HG02623 (cell line): ENCODE measurements around the gene PPARD.

Experiments used
- ATAC-seq: cut with Tn5 transposase; IDR thresholded peaks from one replicate; pipeline ENCODE4 v1.9.1; 2021; ENCODE audit warnings: moderate library complexity; ENCODE audit not compliant: unreplicated experiment

PPARD gene

DNA sequence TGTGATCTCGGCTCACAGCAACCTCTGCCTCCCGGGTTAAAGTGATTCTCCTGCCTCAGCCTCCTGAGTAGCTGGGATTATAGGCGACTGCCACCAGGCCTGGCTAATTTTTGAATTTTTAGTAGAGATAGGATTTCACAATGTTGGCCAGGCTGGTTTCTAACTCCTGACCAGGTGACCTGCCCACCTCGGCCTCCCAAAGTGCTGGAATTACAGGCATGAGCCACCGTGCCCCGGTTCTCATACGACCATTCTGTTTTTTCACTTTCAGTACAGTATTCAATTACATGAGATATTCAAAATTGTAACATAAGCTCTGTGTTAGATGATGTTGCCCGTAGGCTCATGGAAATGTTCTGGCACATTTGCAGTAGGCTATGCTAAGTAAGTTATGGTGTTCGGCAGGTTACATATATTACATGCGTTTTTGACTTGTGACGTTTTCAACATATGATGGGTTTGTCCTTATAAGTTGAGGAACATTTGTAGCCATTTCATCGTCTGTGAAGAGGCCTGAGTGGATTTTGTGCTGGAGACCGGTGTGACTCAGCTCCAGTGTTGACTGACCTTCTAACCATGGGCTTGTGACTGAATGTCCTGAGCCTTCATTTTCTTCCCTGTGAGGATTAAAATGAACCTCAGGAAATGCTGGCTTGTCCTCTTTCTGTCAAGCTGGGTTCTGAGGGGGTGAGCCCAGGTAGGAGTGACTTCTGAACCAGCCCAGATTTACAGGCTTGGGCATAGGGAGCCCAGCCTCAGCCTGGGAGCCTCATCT is 12.2 kb downstream of the PPARD start:
- no peak for ATAC-seq

DNA sequence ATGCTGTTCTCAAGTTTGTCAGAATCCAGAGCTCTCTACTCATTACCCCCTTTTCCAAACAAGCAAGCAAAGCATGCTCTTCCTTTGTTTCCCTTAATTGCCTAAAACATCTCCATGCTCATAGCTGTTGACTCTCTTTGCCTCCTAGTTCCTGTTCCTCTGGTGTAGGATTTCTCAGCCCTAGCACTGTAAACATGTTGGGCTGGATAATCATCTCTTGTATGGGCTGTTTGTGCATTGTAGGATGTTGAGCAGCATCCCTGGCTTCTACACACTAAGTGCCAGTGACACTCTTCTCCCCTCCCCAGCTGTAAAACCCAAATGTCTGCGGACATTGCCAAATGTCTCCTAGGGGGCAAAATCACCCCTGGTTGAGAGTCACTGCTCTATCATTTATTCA is 14.0 kb downstream of the PPARD start:
- no peak for ATAC-seq

DNA sequence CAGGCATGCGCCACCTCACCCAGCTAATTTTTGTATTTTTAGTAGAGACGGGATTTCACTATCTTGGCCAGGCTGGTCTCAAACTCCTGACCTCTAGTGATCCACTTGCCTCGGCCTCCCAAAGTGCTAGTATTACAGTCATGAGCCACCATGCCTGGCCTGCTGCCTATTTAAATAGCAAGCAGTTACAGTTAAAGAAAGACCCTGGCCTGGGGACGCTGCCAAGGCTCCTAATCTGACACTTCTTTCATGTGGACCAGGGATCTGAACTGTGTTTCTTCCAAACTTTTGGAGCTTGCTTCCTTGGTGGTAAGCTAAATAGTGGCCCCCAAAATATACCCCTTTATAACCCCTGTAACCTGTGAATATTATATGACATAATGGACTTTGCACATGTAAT is 15.3 kb downstream of the PPARD start:
- no peak for ATAC-seq

DNA sequence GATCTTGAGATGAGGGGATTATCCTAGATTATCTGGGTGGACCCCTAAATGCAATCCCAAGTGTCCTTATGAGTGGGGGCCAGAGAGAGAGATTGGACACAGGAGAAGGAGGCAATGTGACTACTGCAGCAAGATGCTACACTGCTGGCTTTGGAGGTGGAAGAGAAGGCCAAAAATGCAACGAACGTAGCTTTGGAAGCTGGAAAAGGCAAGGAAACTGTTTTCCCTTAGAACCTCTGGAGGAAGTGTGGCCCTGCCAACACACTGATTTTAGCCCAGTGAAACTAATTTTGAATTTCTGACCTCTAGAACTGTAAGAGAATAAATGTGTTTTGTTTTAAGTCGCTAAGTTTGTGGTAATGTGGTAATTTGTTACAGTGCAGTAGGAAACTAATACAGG is 15.7 kb downstream of the PPARD start:
- ATAC-seq = no peak

DNA sequence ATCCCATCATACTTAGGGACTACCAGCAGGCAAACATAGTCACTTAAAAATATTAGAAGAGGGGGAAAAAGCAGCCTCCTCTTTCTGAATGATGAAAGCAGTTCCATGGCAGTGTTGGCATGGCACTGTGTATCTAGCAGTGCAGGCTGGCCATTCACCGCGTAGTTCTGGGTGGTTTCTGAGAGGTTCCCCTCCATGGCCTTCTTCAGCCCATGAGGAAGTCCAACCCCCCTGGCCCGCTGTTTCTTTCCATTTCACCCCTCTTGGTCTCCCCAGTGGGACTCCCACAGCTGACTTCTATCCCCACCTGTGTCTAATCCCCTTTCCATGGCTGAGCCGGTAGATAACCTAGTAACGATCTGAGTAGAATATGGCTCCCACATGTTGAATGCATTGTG is 17.0 kb downstream of the PPARD start:
- no peak for ATAC-seq

DNA sequence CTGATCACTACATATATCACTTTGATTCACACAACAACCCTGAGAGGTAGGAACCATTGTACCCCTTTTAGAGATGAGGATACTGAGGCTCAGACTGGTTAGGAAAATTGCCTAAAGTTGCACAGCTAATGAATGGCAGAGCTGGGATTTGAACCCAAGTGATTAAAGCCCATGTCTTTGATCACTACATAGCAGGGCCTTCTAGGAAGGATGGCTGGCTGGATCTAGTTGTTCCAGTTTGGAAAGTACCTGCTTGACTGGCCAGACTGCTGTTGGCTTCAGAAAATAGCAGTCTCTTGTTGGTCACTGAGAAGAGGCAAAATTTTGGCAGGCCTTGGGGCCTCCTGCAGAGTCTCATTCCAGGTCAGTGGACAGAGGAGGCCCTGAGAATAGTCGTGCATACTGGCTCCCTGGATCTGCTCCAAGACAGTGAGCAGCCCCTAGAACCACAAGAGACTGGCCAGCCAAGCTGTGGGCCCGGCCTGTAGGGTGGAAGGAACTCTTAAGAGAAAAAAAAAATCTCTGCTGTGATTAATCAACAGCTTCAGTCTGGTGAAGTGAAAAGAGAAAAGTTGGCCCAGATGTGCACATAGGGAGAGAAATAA is 17.5 kb downstream of the PPARD start:
- ATAC-seq = no peak

DNA sequence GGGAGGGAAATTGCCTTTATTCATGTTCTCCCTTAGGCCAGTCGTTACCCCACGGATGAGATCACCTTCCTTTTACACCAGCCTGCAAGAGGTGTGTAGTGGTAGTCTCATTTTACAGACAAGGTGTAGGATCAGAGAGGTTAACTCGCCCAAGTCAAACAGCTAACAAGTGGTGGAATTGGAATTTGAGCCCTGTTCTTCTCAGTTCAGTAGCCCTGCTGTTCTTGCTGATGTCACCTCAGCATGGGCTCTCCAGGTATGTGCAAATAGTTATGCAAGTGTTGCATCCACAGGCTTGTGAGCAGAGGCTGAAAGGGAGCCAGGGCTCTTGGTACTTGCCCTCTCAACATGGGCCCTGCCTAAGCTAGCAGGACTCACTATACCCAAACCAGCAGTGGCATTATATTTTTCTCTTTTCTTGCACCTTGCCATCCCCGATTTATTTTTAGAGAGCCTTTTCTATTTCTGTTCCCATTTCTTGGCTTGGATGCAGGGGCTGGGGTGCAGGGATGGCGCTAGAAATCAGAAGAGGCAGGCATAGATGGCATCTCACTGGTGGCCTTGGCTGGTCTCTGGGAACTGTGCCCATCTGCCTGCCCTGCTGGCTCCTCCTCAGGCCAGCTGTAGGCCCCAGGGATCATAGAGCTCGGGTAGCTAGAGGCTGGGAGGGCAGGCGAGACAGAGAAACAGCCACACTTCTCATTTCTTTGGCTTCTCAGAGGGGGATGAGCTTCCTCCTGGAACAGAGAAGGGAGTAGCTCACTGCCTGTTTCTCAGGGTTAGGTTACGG is 18.2 kb downstream of the PPARD start:
- no peak for ATAC-seq

DNA sequence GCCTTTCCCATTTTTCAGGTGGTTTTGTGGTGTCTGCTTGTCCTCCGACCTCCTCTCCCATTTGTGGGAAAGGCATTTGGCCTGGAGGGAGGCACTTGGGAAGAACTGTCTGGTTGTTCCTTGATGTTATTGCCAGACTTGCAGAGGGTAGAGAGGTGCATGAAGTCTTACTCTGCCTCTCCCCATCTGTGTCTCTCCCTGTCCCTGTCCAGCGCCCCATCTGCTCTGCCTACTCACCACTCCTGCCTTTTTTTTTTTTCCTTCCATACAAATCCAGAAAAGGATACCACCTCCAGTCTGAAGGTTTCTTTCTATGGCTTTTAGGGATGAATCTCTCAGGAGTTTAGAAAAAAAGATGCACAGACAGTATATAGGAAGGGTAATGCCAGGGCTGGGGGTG is 19.8 kb downstream of the PPARD start:
- ATAC-seq = no peak

DNA sequence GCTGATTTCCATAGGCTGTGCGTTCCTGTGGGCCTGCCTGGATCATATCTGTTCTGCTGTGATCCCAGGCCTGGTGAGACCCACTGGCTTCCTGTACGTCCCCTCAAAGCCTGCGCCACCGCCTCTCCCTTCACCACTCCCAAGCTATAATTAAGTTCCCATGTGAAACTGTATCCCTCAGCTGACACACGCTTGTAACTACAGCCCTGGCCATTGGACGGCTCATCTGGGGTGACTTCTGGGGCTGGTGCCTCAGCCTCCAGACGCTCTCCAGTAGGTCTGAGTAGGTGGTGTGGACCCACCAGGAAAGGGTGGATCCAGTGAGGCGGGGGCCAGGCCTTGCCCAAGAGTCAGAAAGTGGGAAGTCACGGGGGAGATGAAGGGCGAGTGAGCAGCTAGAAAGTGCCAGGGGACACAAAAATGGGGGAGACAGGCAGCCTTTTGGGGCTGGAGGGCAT is 21.0 kb downstream of the PPARD start:
- ATAC-seq = no peak

DNA sequence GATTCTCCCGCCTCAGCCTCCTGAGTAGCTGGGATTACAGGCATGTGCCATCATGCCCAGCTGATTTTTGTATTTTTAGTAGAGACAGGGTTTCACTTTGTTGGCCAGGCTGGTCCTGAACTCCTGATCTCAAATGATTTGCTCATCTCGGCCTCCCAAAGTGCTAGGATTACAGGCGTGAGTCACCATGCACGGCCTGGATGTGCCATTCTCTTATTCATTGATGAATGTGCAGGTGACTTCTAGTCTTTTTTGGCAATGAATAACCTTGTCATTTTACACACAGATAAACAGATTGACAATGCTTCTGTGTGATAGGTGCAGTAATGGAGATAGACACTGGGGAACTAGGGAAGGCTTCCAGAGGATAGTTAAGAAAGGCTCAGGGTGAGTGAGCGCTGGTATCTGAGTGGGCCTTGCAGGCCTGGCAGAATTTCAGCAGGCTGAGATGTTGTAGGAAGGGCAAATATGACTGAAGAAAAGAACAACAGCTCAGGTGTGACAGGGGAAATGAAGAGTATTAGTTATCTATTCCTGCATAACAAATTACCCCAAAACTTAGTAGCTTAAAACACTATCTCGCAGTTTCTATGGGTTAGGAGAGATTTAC is 23.3 kb downstream of the PPARD start:
- ATAC-seq = no peak

DNA sequence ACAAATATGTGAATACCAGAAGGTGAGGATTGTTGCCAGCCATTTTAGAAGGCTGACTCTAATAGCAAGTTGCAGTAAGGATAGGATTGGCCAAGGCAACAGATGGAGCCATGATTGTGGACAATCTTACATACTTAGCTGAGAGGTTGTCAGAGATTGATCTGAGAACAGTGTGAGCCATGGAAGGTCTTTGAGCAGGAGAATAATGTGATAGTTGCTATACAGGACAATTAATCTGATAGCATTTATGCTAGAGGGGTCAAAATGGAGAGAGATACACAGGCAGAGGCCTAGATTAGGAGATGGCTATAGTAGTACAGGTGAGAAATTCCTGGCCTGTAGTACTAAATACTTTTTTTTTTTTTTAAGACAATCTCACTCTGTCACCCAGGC is 23.8 kb downstream of the PPARD start:
- no peak for ATAC-seq

DNA sequence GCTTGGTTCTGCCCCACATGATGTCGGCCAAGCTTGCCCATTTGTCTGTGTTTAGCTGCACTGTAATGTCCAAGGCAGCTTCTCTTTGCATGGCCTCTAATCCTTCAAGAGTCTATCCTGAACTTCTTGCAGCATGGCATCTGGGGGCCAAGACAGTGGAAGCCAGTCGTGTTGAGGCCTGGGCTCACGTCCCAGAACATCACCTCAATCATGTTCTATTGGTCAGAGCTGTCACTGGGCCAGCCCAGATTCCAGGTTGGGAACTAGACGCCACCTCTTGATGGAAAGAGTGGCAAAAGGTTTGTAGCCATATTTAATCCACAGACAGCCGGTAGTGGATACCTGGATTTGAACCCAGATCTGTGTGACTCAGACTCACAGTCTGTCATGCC is 25.3 kb downstream of the PPARD start:
- no peak for ATAC-seq

DNA sequence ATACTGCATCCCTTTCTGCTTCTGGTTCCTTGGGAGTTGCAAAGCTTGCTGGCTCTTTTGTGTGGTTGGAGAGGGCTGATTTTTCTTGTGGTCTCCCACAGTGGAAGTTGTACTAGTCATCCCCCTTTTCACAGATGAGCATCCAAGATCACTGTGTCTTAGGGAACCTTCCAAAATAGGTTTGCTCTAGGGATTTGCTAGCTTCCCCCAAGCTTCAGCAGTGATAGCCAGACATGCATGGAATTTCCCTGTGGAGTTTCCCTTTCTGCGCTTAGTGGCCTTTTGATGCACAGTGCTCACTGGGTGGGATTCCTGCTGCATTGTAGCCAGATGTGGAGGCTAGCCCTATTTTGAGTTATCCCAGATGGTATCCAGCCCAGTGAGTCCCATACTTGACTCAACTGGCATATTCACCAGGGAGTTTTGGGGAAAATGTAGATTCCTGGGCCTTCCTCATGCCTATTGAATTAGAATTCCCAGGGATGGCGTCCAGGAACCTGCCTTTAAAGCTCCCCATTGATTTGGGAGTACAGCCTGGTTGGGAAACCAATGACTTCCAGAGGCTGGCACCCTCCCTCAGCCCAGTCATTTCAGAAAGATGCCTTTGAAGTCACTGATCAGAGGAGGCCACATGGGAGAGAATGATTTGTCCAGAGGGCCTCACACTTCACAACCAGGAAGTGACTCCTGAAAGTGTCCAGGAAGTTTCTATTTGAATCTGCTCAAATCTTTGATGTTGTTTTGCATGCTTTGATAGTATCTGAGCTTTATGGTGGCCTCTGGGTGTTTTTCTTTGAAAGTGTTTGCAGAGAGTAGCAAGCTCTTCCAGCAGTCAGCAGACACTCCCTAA is 25.9 kb downstream of the PPARD start:
- no peak for ATAC-seq

DNA sequence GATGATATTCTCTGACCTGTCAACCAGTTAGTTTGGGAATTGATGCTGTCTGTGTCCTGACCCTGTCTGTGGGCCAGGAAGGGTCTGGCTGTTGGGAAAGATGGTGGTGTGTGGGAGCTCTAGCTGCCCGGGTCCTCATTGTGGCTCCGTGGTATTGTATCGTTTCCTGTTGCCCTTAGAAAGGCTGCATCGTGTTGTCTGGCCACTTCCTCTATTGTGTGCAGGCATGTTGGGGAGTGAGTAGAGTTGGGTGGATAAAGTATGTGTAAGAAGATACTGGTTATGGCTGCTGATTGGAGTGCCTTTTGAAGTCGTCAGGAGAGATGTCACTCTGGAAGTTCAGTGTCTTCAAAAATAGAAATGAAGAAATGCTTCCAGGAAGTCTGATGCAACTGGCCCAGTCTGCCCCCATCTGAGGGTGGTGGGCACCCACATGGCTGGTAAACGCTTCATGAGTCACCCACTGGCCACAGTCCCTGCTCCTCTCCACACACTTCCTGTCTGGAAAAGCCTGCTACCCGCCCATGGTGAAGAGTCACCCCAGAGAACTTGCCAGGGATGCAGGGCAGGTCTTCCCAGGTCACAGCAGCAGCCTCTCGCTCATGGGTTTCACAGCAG is 27.9 kb downstream of the PPARD start:
- ATAC-seq = no peak

DNA sequence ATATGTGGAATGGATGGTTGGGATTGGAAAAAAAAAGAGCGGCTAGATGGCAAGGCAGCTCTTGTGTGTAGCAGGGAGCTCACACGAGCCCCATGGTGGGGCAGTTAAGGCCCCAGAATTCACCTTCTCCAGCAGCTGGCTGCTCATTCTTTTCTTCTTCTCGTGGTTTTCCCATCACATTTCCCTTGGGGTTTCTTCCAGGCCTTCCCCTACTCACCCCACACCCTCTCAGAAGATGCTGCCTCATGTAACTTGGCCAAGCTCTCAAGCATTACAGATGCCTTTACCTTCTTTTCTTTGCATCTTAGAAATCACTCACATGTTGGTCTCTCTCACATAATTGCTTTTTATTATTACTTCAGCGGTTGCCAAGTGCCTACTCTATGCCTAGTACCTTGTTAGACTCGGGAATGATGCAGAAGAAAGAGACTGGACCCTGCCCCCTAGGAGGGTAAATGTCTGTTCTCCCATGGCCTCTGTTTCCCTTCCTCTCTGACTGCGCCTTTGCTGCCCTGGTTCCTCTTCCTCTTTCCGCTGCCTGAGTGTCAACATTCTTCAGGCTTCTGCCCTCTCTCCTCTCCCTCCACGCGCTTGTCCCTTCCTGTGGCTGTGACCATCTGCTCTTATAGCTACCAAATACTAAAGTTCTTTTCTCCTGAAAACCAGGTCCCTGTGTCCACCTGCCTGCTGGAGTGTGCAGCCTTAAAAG is 28.6 kb downstream of the PPARD start:
- no peak for ATAC-seq

DNA sequence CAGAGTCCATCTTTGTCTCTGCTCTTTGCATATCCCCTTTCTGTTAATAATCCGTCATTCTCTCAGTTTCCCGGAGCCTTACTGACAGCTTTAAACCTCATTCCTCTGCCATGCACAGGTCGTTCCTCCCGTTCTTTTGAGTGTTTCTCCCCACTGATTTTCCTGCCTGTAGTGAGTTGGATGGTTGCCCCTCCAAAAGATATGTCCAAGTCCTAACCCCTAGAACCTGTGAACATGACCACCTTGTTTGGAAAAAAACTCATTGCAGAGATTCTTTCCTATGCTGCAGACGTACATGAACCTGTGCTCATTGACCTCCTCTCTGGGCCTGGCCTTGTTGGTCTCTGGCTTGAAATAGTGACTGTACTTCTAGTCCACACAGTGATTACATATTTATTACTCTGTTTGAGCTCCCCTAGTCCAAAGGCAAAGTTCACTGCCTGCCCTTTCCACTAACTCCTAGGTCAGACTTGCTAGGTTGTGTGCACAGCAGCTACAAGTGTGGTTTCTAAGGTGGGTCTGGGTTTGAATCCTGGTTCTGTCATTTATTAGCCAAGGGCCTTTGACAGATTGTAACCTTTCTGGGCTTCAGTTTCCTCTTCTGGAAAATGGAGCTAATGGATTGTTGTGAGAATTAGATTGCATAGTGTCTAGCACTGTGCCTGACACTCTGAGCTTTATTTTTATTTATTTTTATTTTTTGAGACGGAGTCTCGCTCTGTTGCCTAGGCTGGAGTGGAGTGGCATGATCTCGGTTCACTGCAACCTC is 29.3 kb downstream of the PPARD start:
- no peak for ATAC-seq

DNA sequence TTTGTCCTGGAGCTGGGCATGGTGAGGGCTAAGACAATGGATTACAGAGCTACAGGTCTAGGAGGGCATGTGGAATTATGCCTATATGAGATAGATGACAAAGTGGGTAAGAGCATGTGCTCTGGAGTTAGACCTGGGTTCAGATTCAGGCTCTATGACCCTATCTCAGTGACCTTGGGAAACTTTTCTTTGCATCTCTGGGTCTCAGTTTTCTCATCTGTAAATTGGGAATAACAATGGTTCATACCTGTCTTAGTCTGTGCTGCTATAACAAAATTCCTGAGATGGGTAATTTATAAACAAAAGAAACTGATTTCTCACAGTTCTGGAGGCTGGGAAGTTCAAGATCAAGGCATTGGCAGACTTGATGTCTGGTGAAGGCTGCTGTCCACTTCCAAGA is 30.3 kb downstream of the PPARD start:
- no peak for ATAC-seq

DNA sequence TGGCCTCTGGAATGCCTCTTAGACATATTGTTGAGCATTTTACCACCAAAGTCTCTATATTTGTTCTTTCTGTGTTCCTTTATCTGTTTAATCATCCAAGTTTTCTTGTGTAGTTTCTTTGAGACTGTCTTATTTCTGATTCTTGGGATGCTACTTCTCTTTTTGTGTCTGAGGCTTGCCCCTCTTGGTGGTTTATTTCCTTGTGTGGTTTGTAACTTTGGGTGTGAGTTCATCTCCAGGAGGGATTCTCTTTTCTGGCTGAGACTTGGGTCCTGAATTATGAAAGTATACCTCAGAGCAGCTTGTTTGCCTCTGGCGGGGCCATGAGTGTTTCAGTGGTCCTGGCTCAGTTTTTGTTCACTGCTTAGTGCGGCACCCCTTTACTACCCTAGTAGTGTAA is 33.9 kb downstream of the PPARD start:
- ATAC-seq = no peak

DNA sequence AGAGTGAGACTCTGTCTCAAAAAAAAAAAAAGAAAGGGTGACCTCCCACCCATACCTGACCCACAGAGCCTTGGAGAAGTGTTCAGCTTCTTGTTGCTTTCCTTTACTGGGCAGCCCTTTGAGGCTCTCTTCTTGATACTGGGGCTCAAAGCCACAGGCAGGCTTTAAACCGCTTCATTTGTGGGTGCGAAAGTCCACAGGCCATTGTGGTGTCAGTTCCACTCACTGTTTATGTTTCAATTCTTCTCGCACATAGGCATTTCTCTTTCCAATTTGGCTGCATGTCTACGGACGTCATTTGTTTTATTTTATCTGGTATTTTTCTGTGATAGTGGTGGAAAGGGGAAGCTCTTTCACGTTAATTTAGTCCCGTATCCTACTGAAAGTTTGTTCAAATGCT is 34.6 kb downstream of the PPARD start:
- ATAC-seq = no peak
